Loucy (cell line): Measurements from ENCODE around the gene MAGEL2.

Experiments
- EZH2phosphoT487 ChIP-seq: fragments of 200-600 bp; IDR thresholded peaks from 2 replicates; pipeline ENCODE4 v1.6.1; 2018; ENCODE audit warnings: antibody characterized with exemption, mild to moderate bottlenecking, moderate library complexity, borderline replicate concordance
- TF ChIP-seq, protein P1 (sequence below): fragments of 200-600 bp; sonication (generic); conservative IDR thresholded peaks from 2 replicates; pipeline ENCODE4 v1.5.1; 2014; ENCODE audit warnings: mild to moderate bottlenecking, antibody characterized with exemption, low read length

DNA sequence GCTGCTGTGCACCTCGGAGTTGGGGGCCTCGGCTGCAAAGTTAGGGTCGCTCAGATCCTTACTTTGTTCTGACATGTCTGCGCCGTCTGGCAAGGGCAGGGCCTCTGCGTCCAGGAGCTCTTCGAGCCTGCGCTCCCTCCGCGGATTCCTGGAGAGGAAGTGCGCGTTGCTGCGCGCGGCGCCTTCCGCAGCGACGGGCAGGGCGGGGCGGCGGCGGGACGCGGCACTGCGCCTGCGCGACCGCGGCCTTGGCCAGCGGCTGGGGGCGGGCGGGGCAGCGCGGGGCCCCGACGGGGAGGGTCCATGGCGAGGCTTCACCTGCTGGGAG lies 39.4 kb upstream of the MAGEL2 start, which contains the start of gene NDN:
- TF ChIP-seq, protein P1, sequence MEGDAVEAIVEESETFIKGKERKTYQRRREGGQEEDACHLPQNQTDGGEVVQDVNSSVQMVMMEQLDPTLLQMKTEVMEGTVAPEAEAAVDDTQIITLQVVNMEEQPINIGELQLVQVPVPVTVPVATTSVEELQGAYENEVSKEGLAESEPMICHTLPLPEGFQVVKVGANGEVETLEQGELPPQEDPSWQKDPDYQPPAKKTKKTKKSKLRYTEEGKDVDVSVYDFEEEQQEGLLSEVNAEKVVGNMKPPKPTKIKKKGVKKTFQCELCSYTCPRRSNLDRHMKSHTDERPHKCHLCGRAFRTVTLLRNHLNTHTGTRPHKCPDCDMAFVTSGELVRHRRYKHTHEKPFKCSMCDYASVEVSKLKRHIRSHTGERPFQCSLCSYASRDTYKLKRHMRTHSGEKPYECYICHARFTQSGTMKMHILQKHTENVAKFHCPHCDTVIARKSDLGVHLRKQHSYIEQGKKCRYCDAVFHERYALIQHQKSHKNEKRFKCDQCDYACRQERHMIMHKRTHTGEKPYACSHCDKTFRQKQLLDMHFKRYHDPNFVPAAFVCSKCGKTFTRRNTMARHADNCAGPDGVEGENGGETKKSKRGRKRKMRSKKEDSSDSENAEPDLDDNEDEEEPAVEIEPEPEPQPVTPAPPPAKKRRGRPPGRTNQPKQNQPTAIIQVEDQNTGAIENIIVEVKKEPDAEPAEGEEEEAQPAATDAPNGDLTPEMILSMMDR = no peak
- no peak for TF ChIP-seq EZH2phosphoT487
